ENCODE data around the gene GPR156. TPM values are rescaled to one million over a fixed set of nuclear protein-coding genes. Genes with fewer than 3 reads are reported as not detected.

The GPR156 gene
- total and polyA plus RNA-seq, 2 of the 4 experiments (the other 2 are of a cell fraction), result 0.09 to 0.18 TPM

Small RNA genes lying within 50 kb of the gene (microRNA-seq; reads per million reads assigned to microRNA genes)
- gene RF00019 (ENCODE audit: insufficient read depth, insufficient read length), result not detected
- not detected for gene RN7SL397P (ENCODE audit: insufficient read depth, insufficient read length)

Small RNA genes lying within 50 kb of the gene (small RNA-seq; reads per million reads assigned to genes)
- gene RF00019, result 0 reads per million in 5 experiments
- gene RN7SL397P, result 0 reads per million in 5 experiments

Other genes with a start within 250 kb of the GPR156 start
- gene GSK3B, start 190.8 kb downstream of the GPR156 start, total RNA-seq (2012; rRNA removed), result 33.2 and 39.7 TPM in 2 replicates
- 19.2 and 21.4 TPM in 2 replicates for gene GSK3B, start 190.8 kb downstream of the GPR156 start, polyA plus RNA-seq (2012; rRNA removed)
- 13.4 and 21.7 TPM in 2 replicates for gene LRRC58, start 64.1 kb upstream of the GPR156 start, total RNA-seq (2012; rRNA removed)
- gene LRRC58, start 64.1 kb upstream of the GPR156 start, polyA plus RNA-seq (2012; rRNA removed), result 4.2 and 5.0 TPM in 2 replicates
- gene FSTL1, start 165.8 kb upstream of the GPR156 start, total RNA-seq (2012; rRNA removed), result 1,097 and 1,642 TPM in 2 replicates
- 864 and 916 TPM in 2 replicates for gene FSTL1, start 165.8 kb upstream of the GPR156 start, polyA plus RNA-seq (2012; rRNA removed)